K562 (cell line): ENCODE measurements around the gene ARHGDIA. TPM values are rescaled to one million over a fixed set of nuclear protein-coding genes. Genes with fewer than 3 reads are reported as not detected.

Source experiments
- ATF4 ChIP-seq: fragments of 450-650 bp; formaldehyde crosslinking; IDR thresholded peaks from 2 replicates; pipeline ENCODE4 v1.4.0; 2022; ENCODE audit warnings: mild to moderate bottlenecking, moderate library complexity
- CBX8 ChIP-seq: fragments of 200-600 bp; sonication (generic); IDR thresholded peaks from 2 replicates; pipeline ENCODE4 v1.6.1; 2012; ENCODE audit warnings: borderline replicate concordance, mixed run types, low read depth, mild to moderate bottlenecking, moderate library complexity, mixed read lengths, low read length, control low read depth, inconsistent platforms; ENCODE audit not compliant: poor library complexity, severe bottlenecking; ENCODE audit errors: extremely low read depth
- E2F5 ChIP-seq: sonication (generic); formaldehyde crosslinking; IDR thresholded peaks from 2 replicates; pipeline ENCODE4 v1.8.0; 2022; ENCODE audit warnings: mild to moderate bottlenecking, missing genetic modification reagents
- ELF1 ChIP-seq: fragments of 200-800 bp; sonication (Bioruptor generic); IDR thresholded peaks from 2 replicates; pipeline ENCODE4 v1.6.1; 2016; ENCODE audit warnings: missing genetic modification characterization, missing compliant biosample characterization
- FOSL1 ChIP-seq: fragments of 200-800 bp; sonication (Bioruptor generic); conservative IDR thresholded peaks from 2 replicates; pipeline ENCODE4 v1.6.1; 2016; ENCODE audit warnings: missing genetic modification characterization, missing compliant biosample characterization
- FOXM1 ChIP-seq, 2 experiments: fragments of 450-650 bp in 1 of 2; sonication (generic) in 1 of 2; formaldehyde crosslinking in 1 of 2; IDR thresholded peaks; 2 replicates each; pipeline versions ENCODE4 v1.6.1 to v1.9.0; 2017 to 2022; ENCODE audit warnings: low read depth in 2 of 2, mild to moderate bottlenecking in 2 of 2, missing genetic modification reagents in 1 of 2, moderate library complexity in 1 of 2
- HLTF ChIP-seq: fragments of 450-650 bp; IDR thresholded peaks from 2 replicates; pipeline ENCODE4 v1.6.1; 2016
- PRPF4 ChIP-seq: fragments of 200-400 bp; formaldehyde crosslinking; IDR thresholded peaks from one replicate; pipeline ENCODE4 v1.6.1; 2017; ENCODE audit warnings: low read length, low read depth, mild to moderate bottlenecking; ENCODE audit not compliant: insufficient read depth, poor library complexity, severe bottlenecking
- RBM14 ChIP-seq: fragments of 200-400 bp; formaldehyde crosslinking; IDR thresholded peaks from 2 replicates; pipeline ENCODE4 v1.6.1; 2018; ENCODE audit warnings: low read depth, mild to moderate bottlenecking, low read length, moderate library complexity, borderline replicate concordance; ENCODE audit not compliant: insufficient read depth
- RBM34 ChIP-seq: fragments of 200-400 bp; formaldehyde crosslinking; IDR thresholded peaks from 2 replicates; pipeline ENCODE4 v1.6.1; 2018; ENCODE audit warnings: low read length, borderline replicate concordance; ENCODE audit not compliant: insufficient read depth
- SAFB ChIP-seq: fragments of 200-400 bp; formaldehyde crosslinking; IDR thresholded peaks from 2 replicates; pipeline ENCODE4 v1.6.1; 2017; ENCODE audit warnings: low read depth, low read length, borderline replicate concordance
- TFE3 ChIP-seq: fragments of 450-650 bp; formaldehyde crosslinking; IDR thresholded peaks from 2 replicates; pipeline ENCODE4 v1.4.0; 2020; ENCODE audit warnings: mild to moderate bottlenecking, mixed read lengths
- UBTF ChIP-seq, 2 experiments: IDR thresholded peaks; 2 replicates each; pipeline ENCODE4 v1.6.1; 2012; ENCODE audit warnings: improper control_type of control experiment in 2 of 2, low read depth in 2 of 2, low read length in 2 of 2, borderline replicate concordance in 1 of 2
- ZBTB17 ChIP-seq: fragments of 450-650 bp; formaldehyde crosslinking; IDR thresholded peaks from 2 replicates; pipeline ENCODE4 v1.4.0; 2020; ENCODE audit warnings: mild to moderate bottlenecking
- ZBTB33 ChIP-seq: sonication (generic); formaldehyde crosslinking; IDR thresholded peaks from 2 replicates; pipeline ENCODE4 v1.8.1; 2023; ENCODE audit warnings: mild to moderate bottlenecking, missing genetic modification reagents
- ZNF511 ChIP-seq: sonication (generic); formaldehyde crosslinking; IDR thresholded peaks from 2 replicates; pipeline ENCODE4 v1.8.0; 2022; ENCODE audit warnings: mild to moderate bottlenecking, missing genetic modification reagents
- polyA plus RNA-seq, 8 experiments: library from polyadenylated mRNA; depleted of rRNA in 4 of 8; stranded (reverse) in 5 of 8; unstranded in 3 of 8; fragments of >200 nt; fragmentation: Nextera tagmentation in 2 of 8; fragmentation: Illumina TruSeq in 1 of 8; extraction: Ambion mirVana in 2 of 8; extraction: Trizol in 1 of 8; gene quantifications; 2 replicates each; pipeline versions ENCODE4 v1.2.1 to v1.2.3, GENCODE V29; 2011 to 2014; ENCODE audit warnings: inconsistent platforms in 1 of 8, missing spikeins in 1 of 8
- total RNA-seq, 7 experiments: library from RNA; depleted of rRNA in 6 of 7; stranded (reverse); fragments of >200 nt in 6 of 7; fragmentation: Illumina TruSeq in 2 of 7; extraction: Trizol in 2 of 7; gene quantifications; 2 replicates each; pipeline versions ENCODE4 v1.2.1 to v1.2.3, GENCODE V29; 2011 to 2021; ENCODE audit warnings: low replicate concordance in 1 of 7

ARHGDIA gene
- total and polyA plus RNA-seq, 9 of the 15 experiments (the other 6 are each of a cell fraction or from before 2014, with no cell fraction given) = 9.6 to 340 (median 97.6) TPM

GRCh38 chr17:81833160-81833920, 37.8 kb downstream of the ARHGDIA start, which contains the start of gene MCRIP1 (continued):
- 0 out of 4 replicates have a peak, but pooled peaks of 1 of the 2 experiments have one; percentile 23 for TF ChIP-seq UBTF (IDR thresholded peaks at IDR 0.05; ENCODE audit: borderline replicate concordance in 1 of 2, low read depth in 2 of 2, low read length in 2 of 2)
- TF ChIP-seq RBM34 = no peak
- TF ChIP-seq E2F5 (CRISPR knock-in tag) = peak; percentile 89
- TF ChIP-seq FOXM1 (IDR thresholded peaks at IDR 0.05; ENCODE audit: low read depth) = no peak
- peak; percentile 67; the same call in 1 of the 2 replicates for TF ChIP-seq FOXM1 (CRISPR knock-in tag; IDR thresholded peaks at IDR 0.05; ENCODE audit: low read depth)
- TF ChIP-seq ZNF511 (CRISPR knock-in tag) = peak; percentile 94
- no peak; the same call in 1 of the 2 replicates for TF ChIP-seq ZBTB33 (CRISPR knock-in tag)
- peak; percentile 70; the same call in 1 of the 2 replicates for TF ChIP-seq ELF1 (tag)
- TF ChIP-seq ZBTB17 = 0 out of 2 replicates have a peak, but pooled peaks have one; percentile 31
- TF ChIP-seq SAFB = no peak
- no peak for TF ChIP-seq RBM14
- TF ChIP-seq PRPF4 = no peak
- TF ChIP-seq ATF4 (CRISPR knock-in tag) = 0 out of 2 replicates have a peak, but pooled peaks have one; percentile 44
- TF ChIP-seq HLTF = no peak
- TF ChIP-seq CBX8 = no peak
- TF ChIP-seq TFE3 (CRISPR knock-in tag) = peak; percentile 98
- peak; percentile 30; the same call in 1 of the 2 replicates for TF ChIP-seq FOSL1 (tag)
